Posterior cingulate gyrus (tissue), 11 donors: ENCODE results near the gene UST.
A peak's percentile ranks its signal among the peaks of the same experiment; 100 is the strongest.
"Not testable (repeated sequence)": the region's sequence is repeated elsewhere in the genome, so short reads cannot be mapped to it uniquely, and the experiment has no call there.

Experiments
- DNase-seq, 10 donors: peaks; one replicate each; pipeline versions ENCODE4 v3.0.0 to v3.0.0-alpha.2; 2020 to 2021; ENCODE audit warnings: mixed read lengths in 3 of 10
- intact Hi-C: fragments of 100-400 bp; cut with DNase I; formaldehyde crosslinking; loops from one replicate; pipeline ENCODE4 v1.15.1; 2023

The UST gene

GRCh38 chr6:148965287-148965686 is 218.5 kb downstream of the UST start:
- DNase-seq: peak in 3 of 10 donors; percentile 17 to 82 (median 23)
- intact Hi-C loops: no loop called here

DNA sequence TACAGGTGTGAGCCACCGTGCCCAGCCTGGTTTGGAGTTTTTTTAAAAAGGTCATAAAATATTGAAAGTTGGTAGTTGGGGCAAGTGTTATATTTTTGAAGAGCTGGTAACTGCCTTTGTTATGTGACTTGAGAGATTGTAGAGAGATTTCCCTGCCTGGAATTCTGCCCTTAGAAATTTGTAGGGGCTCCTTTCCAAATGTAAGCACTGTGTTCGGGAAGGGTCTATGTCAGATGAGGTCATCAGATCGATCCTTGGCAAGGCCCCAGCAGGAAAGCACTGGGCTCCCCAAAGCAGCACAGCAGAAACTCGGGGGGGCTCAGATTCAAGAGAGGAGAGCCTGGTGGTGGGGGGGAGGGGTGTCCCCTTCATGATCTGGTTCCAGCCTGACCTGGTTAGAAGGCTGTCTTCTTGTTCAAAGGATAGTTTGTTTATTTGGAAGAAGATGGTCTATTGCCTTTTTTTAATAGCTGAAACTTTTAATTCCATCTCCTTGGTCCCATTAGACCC is 220.2 kb downstream of the UST start:
- intact Hi-C loops: no loop called here
- no peak for DNase-seq

DNA sequence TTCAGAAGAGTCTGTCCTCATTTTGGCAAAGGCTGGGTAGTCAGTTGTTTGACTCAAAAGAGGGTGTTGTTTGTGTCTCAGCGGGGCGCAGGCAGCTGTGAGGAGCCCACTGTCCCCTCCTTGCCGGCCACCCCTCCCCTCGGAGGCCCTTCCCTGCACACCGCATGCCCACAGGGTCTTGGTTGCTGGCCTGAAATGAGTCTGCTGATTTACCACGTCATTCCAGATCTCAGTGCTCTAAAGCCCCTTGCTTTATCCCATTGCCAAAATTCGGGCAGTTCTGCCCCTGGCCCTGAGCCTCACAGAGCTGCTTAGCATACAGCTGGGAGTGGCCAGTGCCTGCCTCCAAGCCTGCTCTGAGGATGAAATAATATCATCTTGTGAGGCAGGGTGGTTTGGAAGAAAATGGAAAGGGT is 220.7 kb downstream of the UST start:
- DNase-seq: peak in 9 of 10 donors; percentile 15 to 86 (median 43)
- intact Hi-C loops: no loop called here

GRCh38 chr6:148968771-148969602 is 222.2 kb downstream of the UST start:
- no peak for DNase-seq
- intact Hi-C loops: no loop called here

DNA sequence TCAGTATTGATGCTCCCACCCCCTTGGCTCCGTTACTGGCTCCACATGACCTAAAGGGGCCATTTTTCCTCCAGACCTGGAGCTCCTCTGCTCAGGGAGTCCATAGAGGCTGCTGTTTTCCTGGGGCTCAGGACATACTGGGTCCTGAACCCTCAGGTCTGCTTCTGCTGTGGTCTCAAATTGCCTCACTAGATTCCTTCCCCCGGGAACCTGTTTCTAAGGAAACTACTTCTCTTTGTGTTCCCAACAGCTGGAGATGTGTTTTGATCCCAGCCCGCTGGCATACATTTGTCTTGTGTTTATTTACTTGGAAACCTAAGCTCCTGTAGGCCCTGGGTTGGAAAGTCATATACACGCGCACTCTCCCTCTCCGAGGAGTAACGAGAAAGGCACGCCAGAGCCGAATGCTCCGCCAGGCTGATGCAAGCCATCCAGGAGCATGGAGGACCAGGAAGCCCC is 222.8 kb downstream of the UST start:
- intact Hi-C loops: no loop called here
- DNase-seq: no peak

DNA sequence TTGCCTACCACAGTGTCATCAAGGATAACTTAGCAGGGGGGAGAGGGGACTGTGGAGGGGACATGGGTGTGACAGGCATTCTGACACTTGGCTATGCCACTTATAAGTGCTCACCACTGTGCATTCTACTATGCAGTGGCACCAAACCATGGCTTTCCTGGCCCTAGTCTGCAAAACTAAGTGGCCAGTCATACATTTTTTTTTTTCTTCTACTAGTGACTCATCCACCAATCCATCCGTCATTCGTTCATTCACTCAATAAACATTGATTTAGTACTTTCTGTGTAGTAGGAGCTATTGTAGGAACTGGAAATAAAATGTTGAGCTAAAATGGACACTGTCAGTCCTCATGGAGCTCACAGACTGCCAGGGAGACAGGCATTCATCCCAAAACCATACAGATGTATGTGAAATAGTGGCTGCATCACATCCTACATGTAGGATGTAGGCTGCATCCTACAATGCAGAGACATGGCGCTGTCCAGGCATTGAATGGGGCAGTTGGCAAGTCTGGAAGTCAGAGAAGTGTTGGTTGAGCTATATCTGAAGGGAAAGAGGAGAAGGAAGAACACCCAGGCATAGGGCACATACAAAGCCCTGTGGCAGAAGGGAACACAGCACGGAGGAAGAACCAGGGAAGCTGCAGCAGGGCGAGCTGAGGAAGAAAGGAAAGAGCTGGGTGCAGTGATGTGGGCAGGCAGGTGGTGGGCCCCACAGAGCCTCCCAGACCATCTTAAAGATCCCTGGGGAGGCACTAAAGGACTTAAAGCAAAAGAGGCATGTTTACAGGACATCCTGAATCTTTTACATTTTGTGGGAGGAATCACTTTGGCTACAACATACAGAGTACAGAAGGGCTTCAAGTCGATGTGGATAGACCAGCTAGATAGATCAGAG is 224.4 kb downstream of the UST start:
- intact Hi-C loops: no loop called here
- no peak for DNase-seq

- intact Hi-C loops: no loop called here
- DNase-seq: peak in 1 of 10 donors; percentile 72
Observed at GRCh38 chr6:148972481-148972880, 225.7 kb downstream of the UST start.

- intact Hi-C loops: no loop called here
- DNase-seq: peak in 2 of 10 donors; percentile 23 to 34
Observed at GRCh38 chr6:148973538-148974208, 226.8 kb downstream of the UST start.

DNA sequence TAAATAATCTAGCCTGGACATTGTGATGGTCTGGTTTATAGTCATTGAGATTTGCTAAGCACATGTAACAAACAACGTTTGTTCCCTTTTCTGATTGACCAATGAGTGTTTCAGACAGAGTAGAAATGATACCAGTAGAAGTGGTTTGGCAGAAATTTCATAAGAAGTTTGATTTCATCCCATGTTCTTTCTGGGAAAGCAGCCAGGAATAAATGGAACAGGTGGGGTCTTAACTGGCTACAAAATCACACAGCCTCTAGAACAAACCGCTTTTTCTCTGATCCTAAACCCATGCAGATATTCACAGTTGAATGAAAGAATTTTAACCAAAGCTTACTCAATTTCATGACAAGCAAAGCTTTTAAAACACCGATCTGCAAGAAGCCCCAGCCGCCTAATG is 227.5 kb downstream of the UST start:
- intact Hi-C loops: no loop called here
- no peak for DNase-seq

DNA sequence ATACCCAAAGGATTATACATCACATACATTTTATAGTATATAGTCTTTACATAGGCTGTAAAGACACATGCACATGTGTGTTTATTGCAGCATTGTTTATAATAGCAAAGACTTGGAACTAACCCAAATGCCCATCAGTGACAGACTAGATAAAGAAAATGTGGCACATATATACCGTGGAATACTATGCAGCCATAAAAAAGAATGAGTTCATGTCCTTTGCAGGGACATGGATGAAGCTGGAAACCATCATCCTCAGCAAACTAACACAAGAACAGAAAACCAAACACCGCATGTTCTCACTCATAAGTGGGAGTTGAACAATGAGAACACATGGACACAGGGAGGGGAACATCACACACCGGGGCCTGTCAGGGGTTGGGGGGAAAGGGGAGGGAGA is 231.5 kb downstream of the UST start:
- intact Hi-C loops, DNase-seq: not testable (repeated sequence)

DNA sequence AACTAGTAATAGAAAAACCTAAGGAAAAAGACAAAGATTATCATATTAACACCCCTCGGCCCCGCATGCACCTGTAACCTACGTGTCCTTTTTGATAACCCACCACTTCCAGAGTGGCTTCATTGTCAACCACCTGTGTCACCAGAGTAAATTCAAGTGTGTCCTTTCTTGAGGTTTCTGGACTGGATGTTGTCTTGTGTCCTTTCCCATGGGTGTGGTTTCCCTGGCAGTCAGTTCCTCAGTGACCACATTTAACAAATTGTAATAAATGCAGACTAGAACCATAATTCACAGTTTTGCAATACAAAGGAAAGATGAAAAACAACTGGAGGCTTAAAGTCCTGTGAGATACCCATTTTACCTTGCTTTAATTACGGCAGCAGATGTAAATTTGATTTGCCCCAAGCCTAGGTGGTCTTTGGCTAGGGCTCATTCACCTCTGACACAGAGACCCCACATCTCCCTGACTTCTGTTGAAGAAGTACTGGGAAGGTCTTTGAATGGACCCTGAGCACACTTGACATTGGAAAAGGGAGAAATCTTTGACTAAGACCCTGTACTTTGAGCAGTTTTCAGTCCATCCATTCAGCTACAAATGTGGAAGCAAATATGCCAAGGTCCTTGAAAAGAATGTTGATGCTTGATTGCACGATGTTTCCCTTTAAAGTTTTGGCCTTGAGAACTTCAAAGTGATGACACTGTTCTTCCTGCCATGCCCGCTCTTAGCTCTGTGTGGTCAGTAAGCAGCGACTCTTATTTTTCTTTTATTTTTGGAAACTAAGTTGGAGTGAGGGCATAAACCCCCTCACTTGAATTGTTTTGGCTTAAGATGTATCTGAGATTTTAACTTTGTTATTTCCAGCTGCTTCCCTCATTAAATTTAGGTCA is 232.4 kb downstream of the UST start:
- DNase-seq: no peak
- intact Hi-C loops: no loop called here

DNA sequence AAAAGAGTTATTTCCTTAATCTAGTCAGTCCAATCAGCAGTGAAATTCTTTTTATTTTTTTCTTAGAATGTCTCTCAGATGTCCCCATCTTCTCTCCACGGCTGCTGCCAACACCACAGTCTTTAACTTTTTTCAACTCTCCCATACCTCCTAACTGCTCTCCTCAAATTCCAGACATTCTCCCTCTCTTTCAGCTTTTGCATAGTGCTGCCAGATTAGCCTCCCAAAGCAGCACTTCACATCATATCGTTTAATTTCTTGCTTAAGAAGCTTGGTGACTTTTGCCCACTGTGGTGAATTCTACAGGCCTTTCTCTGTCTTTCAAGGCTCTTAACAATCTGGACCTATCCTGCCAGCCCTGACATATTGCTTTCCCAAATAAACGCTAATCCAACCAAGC is 233.4 kb downstream of the UST start:
- no peak for DNase-seq
- intact Hi-C loops: no loop called here

- intact Hi-C loops: no loop called here
- DNase-seq: no peak
Observed at GRCh38 chr6:148981515-148981914, 234.7 kb downstream of the UST start.

DNA sequence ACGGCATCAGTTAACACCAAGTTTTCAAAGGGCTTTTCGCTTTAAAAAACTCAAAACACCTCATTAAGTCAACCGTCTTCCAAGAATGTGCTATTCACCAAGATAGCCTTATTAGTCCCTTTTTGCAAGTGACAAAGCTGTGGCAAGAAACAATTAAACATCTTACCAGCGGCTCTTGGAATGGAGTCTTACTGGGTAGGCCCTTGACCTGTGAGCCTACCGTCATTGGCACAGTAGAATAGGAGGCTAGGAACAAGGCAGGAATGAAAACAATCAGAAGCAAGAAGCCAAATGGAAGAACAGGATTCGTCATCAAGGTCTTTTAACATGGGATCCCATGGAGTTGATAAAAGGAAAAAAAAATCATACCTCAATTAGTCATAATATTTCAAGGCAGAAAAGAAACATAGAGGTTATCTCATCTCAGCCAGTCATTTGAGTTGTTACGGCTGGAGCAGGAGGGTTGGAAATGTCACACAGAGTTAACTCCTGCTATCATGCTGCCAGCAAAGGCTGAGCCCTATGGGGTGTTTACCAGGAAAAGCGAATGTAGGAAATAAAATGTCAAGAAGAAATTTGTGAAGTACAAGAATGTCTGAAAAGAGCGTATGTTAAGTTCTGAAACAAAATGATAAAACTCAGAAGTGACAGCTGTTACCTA is 236.4 kb downstream of the UST start:
- intact Hi-C loops: no loop called here
- no peak for DNase-seq

- no peak for DNase-seq
- intact Hi-C loops: no loop called here
Observed at GRCh38 chr6:148983966-148984365, 237.1 kb downstream of the UST start.

DNA sequence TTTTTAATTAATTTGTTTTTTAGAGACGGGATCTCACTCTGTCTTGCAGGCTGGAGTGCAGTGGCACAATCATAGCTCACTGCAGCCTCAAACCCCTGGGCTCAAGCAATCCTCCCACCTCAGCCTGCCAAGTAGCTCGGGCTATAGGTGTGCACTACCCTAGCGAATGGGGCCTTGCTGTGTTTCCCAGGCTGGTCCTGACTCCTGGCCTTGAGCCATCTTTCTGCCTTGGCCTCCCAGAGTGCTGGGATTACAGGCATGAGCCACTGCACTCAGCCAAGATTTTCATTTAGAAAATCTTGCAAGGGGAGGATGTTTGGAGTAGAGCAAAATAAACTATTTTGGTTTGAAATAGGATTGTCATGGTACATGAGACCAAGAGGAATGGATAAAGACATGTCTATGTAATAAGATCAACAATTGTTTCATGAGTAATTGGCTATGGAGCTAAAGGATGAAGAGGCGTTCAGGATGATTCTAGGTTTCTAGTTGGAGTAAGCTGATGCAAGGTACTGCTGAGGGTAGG is 237.8 kb downstream of the UST start:
- DNase-seq: no peak
- intact Hi-C loops: no loop called here

DNA sequence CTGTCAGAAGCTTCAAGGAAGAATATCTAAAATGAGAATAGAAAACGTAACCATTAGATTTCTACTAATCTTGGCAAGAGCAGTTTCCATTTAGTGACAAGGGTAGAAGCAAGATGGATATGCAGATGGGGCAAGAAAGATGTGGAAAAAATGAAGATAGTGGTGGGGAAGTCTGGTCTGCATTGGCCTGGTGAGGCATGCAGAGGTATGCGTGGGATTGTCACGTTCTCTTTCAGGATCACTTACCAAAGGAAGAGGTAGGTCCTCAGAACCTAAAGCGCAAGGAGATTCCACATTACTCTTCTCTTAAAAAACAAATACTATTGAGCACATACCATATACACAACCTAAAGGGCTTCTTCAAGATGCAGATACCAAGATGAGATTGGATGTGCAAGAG is 238.7 kb downstream of the UST start:
- intact Hi-C loops: no loop called here
- no peak for DNase-seq

DNA sequence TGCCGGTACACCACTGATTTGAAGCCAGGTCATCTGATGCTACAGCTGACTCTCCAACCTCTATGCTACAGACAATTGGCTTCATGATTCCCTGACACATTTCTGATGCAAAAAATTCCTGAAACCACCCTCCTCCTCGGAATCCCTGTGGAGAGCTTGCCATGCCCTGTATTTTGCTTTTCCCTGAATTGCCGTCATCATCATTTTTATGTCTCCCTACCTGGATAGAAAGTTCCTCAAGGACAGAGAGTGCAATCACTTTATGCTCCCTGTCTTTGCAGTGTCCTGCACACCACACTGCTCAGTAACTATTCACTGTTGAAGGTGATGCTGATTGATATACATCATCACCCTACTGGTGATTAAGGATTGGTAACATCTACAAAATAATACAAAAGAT is 239.8 kb downstream of the UST start:
- DNase-seq: no peak

DNA sequence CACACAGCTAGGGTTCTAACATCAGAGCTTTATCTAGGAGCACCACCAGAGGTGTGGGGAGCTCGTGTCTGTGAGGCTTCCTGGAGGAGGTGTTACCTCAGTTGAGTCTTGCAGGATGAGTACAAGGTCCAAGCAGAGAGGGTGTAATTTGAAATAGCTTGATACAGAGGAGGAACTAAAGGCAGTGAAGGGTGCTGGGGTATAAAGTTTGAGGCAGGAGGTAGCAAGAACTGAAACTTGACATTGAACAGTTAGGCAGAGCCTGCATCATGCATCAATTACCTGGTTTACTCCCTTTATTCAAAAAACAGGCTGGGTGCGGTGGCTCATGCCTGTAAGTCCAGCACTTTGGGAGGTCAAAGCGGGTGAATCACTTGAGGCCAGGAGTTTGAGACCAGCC is 241.2 kb downstream of the UST start:
- intact Hi-C loops: no loop called here
- DNase-seq: no peak

More for the DNA sequence above, 239.8 kb downstream of the UST start:
- intact Hi-C loops: no loop called here
